ENCODE data around the gene NUP62CL.
A peak's percentile ranks its signal among the peaks of the same experiment; 100 is the strongest.

NUP62CL gene

DNA sequence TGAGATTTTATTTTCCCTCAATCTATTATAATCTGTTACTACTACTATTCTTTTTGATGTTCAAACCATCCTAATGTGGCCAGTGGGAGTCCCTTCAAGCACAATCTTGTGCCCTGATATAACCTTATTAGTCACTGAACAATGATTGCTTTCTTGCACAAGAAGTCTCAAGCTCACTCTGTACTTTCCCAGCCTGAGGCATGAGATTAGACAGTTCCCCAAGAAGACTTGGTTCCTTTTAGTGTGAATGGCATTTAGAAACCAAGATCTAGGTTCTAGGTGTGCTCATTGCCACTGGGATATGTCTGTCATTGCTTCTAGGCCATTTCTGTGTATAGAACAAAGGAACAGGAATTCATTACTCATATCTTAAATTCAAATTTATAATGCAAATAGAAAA lies 59.6 kb downstream of the NUP62CL start:
- no peak for DNase-seq

DNA sequence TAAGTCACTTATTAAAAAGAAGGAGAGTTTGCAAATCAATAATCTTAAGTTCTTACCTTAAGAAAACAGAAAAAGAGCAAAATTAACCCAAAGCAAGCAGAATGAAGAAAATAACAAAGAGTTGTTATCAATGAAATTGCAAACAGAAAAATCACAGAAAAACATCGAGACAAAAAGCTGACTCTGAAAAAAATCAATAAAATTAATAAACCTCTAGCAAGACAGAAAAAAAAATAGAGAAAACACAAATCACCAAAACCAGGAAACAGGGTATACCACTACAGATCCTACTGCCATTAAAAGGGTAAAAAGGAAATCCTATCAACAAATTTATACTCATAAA lies 70.3 kb downstream of the NUP62CL start:
- DNase-seq, result no peak

- no peak for DNase-seq
Measured at GRCh38 chrX:107135049-107135964, 70.9 kb downstream of the NUP62CL start.

GRCh38 chrX:107123750-107124149 lies 82.5 kb downstream of the NUP62CL start:
- no peak for DNase-seq

DNA sequence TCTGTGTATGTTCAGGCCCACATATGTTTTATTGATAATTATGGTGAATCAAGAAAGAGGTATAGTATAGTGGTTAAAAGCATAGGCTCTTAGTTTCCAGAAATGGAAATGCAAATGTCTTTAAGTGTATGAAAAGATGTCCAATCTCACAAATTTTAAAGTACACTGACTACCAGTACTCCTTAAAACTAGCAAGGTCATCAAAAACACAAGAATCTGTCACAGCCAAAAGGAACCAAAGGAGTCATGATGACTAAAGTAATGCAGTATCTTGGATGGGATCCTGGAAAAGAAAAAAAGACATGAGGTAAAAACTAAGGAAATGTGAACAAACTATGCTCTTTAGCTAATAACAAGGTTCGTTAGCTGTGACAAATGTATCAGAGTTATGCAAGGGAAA lies 87.0 kb downstream of the NUP62CL start:
- DNase-seq, result no peak

- peak; percentile 86 for DNase-seq
Measured at GRCh38 chrX:107118322-107119147, 87.7 kb downstream of the NUP62CL start, which contains the start of gene RBM41. Gene RBM41, minus strand, starts transcription at chrX:107118822. Its CDS starts 49 bp downstream, at chrX:107118773.

- DNase-seq, result no peak
Measured at GRCh38 chrX:107117993-107118321, 88.3 kb downstream of the NUP62CL start.

DNA sequence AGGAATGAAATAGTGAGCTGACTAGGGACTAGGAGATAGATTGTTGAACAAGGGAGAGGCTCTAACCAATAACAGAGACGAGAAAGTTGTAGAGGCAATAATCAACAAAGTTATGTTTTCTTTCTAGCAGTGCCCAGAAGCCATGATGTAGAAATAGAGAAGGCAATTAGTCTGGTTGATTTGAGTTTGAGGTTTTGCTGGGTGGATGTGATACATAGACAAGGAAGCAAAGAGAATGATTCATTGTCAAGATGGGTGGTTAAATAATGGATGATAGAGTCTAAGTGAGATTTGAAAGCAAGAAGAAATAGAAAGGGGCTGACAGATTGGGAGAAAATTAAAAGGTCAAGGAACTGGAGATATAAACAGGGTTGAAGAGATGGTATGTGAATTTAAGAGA lies 98.8 kb downstream of the NUP62CL start:
- DNase-seq, result no peak

- no peak for DNase-seq
Measured at GRCh38 chrX:107102980-107103379, 103.3 kb downstream of the NUP62CL start.

GRCh38 chrX:107076158-107076557 lies 130.1 kb downstream of the NUP62CL start:
- no peak for DNase-seq
